HT-29 (cell line): ENCODE data around the gene PTPRR. TPM values are rescaled to one million over a fixed set of nuclear protein-coding genes. Genes with fewer than 3 reads are reported as not detected.
A peak's percentile ranks its signal among the peaks of the same experiment; 100 is the strongest.

Source experiments
- DNase-seq: peaks from one replicate; pipeline ENCODE4 v3.0.0-alpha.2; 2015; ENCODE audit warnings: low spot score
- small RNA-seq: library from RNA; depleted of rRNA; stranded (forward); fragments of <200 nt; gene quantifications from one replicate; pipeline ENCODE3, GENCODE V24; 2014
- total RNA-seq: library from RNA; depleted of rRNA; stranded (reverse); fragments of >200 nt; shearing (Covaris generic); gene quantifications from 2 replicates; pipeline ENCODE4 v1.2.3, GENCODE V29; 2014; rRNA removed

Gene PTPRR
- total RNA-seq, 1 experiment from 2014 or later = 0.66 TPM

GRCh38 chr12:70608184-70608583, 312.4 kb downstream of the PTPRR start:
- no peak for DNase-seq

- no peak for DNase-seq
Measured at GRCh38 chr12:70607107-70607506, 313.4 kb downstream of the PTPRR start.

GRCh38 chr12:70605976-70606375, 314.6 kb downstream of the PTPRR start:
- no peak for DNase-seq

GRCh38 chr12:70604662-70605061, 315.9 kb downstream of the PTPRR start:
- no peak for DNase-seq

- no peak for DNase-seq
Measured at GRCh38 chr12:70603044-70603443, 317.5 kb downstream of the PTPRR start.

- peak; percentile 47 for DNase-seq
Measured at GRCh38 chr12:70598467-70599193, 321.9 kb downstream of the PTPRR start.

- no peak for DNase-seq
Measured at GRCh38 chr12:70592664-70593063, 327.9 kb downstream of the PTPRR start.

- no peak for DNase-seq
Measured at GRCh38 chr12:70590549-70591226, 329.9 kb downstream of the PTPRR start.

- DNase-seq = peak; percentile 87
Measured at GRCh38 chr12:70590051-70590450, 330.5 kb downstream of the PTPRR start.

Small RNA genes lying within 50 kb of the gene (small RNA-seq; reads per million reads assigned to genes)
- not detected for gene RF00019

Other genes with a start within 250 kb of the PTPRR start
- 261 and 269 TPM in 2 replicates for gene TSPAN8, start 237.3 kb upstream of the PTPRR start, total RNA-seq